Gastroesophageal sphincter (tissue), 4 donors: ENCODE results near the gene OST4. TPM values are rescaled to one million over a fixed set of nuclear protein-coding genes. Genes with fewer than 3 reads are reported as not detected.

ENCODE experiments used
- ATAC-seq: fragments of 150-250 bp; one replicate; pipeline ENCODE4 v1.9.1; 2016; ENCODE audit warnings: mild to moderate bottlenecking, moderate library complexity
- H3K27ac ChIP-seq, 4 donors: fragments of 200-600 bp; sonication (generic) in 3 of 4; 1 replicate in 3 of 4; 2 replicates in 1 of 4; pipeline ENCODE4 v1.5.1; 2016 to 2019
- H3K27me3 ChIP-seq: fragments of 200-600 bp; sonication (generic); one replicate; pipeline ENCODE4 v1.5.1; 2019
- H3K36me3 ChIP-seq, 2 donors: fragments of 200-600 bp; sonication (generic); one replicate each; pipeline ENCODE4 v1.5.1; 2019; ENCODE audit warnings: control low read depth in 1 of 2
- H3K4me1 ChIP-seq, 3 donors: fragments of 200-600 bp; sonication (generic); 1 replicate in 2 of 3; 2 replicates in 1 of 3; pipeline ENCODE4 v1.5.1; 2016 to 2019; ENCODE audit warnings: control low read depth in 2 of 3
- H3K4me3 ChIP-seq, 2 donors: fragments of 200-600 bp; sonication (generic); one replicate each; pipeline ENCODE4 v1.5.1; 2019; ENCODE audit warnings: mild to moderate bottlenecking in 1 of 2, moderate library complexity in 1 of 2
- H3K9me3 ChIP-seq, 3 donors: fragments of 200-600 bp; sonication (generic); one replicate each; pipeline ENCODE4 v1.5.1; 2017 to 2019; ENCODE audit warnings: control low read depth in 2 of 3
- CTCF ChIP-seq, 4 experiments: fragments of 200-600 bp in 2 of 4; fragments of 450-650 bp in 2 of 4; sonication (generic) in 1 of 4; IDR thresholded peaks; one replicate each; pipeline ENCODE4 v1.5.1; 2017 to 2019; ENCODE audit warnings: antibody characterized with exemption in 4 of 4, mild to moderate bottlenecking in 2 of 4, moderate library complexity in 2 of 4
- EP300 ChIP-seq: sonication (generic); formaldehyde crosslinking; IDR thresholded peaks from one replicate; pipeline ENCODE4 v1.6.1; 2017; ENCODE audit warnings: antibody characterized with exemption, mild to moderate bottlenecking
- POLR2A ChIP-seq, 2 donors: fragments of 450-650 bp; IDR thresholded peaks; one replicate each; pipeline ENCODE4 v1.6.1; 2017; ENCODE audit warnings: antibody characterized with exemption in 2 of 2, mild to moderate bottlenecking in 2 of 2, moderate library complexity in 1 of 2
- POLR2AphosphoS5 ChIP-seq: sonication (generic); formaldehyde crosslinking; IDR thresholded peaks from one replicate; pipeline ENCODE4 v1.6.1; 2017; ENCODE audit warnings: antibody characterized with exemption
- WGBS, 2 donors: methylation state at CpG; one replicate each; pipeline ENCODE4 v1.1.5; 2018; ENCODE audit warnings: low coverage in 1 of 2; 5-methylcytosine and 5-hydroxymethylcytosine counted together
- total RNA-seq, 4 donors: library from RNA; depleted of rRNA; stranded (reverse); fragments of >200 nt; gene quantifications; one replicate each; pipeline ENCODE4 v1.1.0, GENCODE V29; 2016

OST4 gene
- total RNA-seq, 4 donors from 2014 or later, result 201 to 353 (median 221) TPM

GRCh38 chr2:27042985-27043634 lies 28.3 kb downstream of the OST4 start:
- no peak for ATAC-seq
- TF ChIP-seq POLR2AphosphoS5 (no peak), POLR2A (IDR thresholded peaks at IDR 0.05) (no peak), EP300 (no peak), CTCF (IDR thresholded peaks at IDR 0.05) (no peak)
- WGBS, 2 donors, result 80 to 84% methylated on average over 3 to 7 of the region's 7 CpGs

DNA sequence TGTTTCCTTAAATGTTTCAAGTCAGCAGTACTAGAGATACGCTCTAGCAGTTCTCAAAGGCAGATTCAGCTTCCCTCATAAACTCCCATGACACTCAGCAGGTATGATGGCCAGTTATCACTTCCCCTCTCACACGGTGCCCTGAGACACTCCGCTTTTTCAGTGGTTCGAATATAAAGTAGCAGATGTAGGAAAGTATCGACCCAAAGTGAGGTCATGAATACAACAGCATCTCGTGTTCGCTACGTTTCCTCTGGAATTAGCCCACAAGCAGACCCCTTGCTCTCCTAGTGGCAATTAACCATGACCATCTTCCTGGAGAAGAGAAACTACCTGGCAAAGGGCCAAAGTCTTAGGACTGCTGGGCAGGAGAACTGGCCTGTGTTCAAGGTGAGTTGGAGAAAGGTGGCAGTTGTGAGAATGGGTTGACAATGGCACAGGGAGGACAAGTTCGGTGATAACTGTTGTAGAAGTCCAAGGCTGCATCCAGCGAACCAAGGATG lies 29.2 kb downstream of the OST4 start:
- no peak for ATAC-seq
- TF ChIP-seq POLR2AphosphoS5, result no peak
- no peak for TF ChIP-seq POLR2A (IDR thresholded peaks at IDR 0.05)
- TF ChIP-seq CTCF (IDR thresholded peaks at IDR 0.05), result no peak
- TF ChIP-seq EP300, result no peak
- Histone ChIP-seq H3K27me3 (no peaks in the 10 kb centered on the region), H3K36me3 (peaks cover 0 to 46% of the 10 kb centered on the region in 2 donors), H3K4me1 (peaks cover 0 to 10% (median 0%) of the 10 kb centered on the region in 3 donors), H3K4me3 (no peak overlapping the region), H3K27ac (peak overlapping the region in 2 of 4 donors; percentile 9 to 43), H3K9me3 (no peaks in the 10 kb centered on the region)
- WGBS, 2 donors, result 59 to 72% methylated on average over 7 to 10 of the region's 10 CpGs

More at GRCh38 chr2:27042985-27043634, 28.3 kb downstream of the OST4 start:
- Histone ChIP-seq H3K4me1 (peaks cover 0 to 10% (median 0%) of the 10 kb centered on the region in 3 donors), H3K27me3 (no peaks in the 10 kb centered on the region), H3K4me3 (no peak overlapping the region), H3K36me3 (peaks cover 0 to 37% of the 10 kb centered on the region in 2 donors), H3K9me3 (no peaks in the 10 kb centered on the region), H3K27ac (no peak overlapping the region)

DNA sequence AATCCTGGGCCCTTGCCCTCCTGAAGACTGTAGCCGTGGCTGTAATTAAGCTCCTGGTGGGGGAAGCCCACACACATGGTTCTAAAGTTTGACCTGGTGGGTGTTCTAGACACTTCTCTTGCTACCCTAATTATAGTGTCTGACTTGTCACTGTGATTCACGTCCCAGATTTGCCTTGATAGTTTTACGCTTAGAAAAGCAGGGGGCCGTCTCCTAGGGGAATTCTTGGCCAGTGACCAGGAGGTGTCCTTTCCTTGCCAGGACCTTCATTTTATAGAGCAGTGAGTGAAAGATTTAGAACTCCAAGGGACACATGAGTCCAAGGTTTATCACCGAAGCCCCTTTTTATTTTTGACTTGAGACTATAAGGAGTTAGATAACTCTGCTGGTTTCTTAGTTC lies 29.7 kb downstream of the OST4 start:
- Histone ChIP-seq H3K4me1 (peaks cover 0 to 10% (median 0%) of the 10 kb centered on the region in 3 donors), H3K9me3 (no peaks in the 10 kb centered on the region), H3K27ac (peak overlapping the region in 2 of 4 donors; percentile 9 to 43), H3K36me3 (peaks cover 0 to 51% of the 10 kb centered on the region in 2 donors), H3K27me3 (no peaks in the 10 kb centered on the region), H3K4me3 (no peak overlapping the region)
- 16 to 23% methylated on average over 2 to 3 of the region's 5 CpGs for WGBS, 2 donors
- no peak for ATAC-seq
- TF ChIP-seq POLR2A (IDR thresholded peaks at IDR 0.05) (no peak), EP300 (no peak), CTCF (IDR thresholded peaks at IDR 0.05) (no peak), POLR2AphosphoS5 (no peak)

DNA sequence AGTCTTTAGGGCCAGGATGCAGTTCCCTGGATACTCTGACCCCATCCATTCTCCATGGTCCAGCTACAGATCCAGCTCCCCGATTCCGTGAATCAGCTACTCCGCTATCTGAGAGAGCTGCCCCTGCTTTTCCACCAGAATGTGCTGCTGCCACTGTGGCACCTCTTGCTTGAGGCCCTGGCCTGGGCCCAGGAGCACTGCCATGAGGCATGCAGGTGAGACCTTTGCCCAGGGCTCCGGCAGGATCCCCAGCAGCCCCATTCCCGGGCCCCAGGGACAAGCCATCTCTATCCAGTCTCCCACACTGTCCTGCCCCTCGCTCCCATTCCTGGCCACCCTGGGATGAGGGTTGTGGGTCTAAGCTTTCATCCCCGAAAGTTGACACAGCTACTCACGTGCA lies 31.2 kb downstream of the OST4 start:
- TF ChIP-seq POLR2A (IDR thresholded peaks at IDR 0.05), result no peak
- TF ChIP-seq EP300, result no peak
- TF ChIP-seq POLR2AphosphoS5, result no peak
- no peak for TF ChIP-seq CTCF (IDR thresholded peaks at IDR 0.05)
- Histone ChIP-seq H3K36me3 (peaks cover 0 to 66% of the 10 kb centered on the region in 2 donors), H3K27me3 (no peaks in the 10 kb centered on the region), H3K4me1 (peaks cover 0 to 14% (median 0%) of the 10 kb centered on the region in 3 donors), H3K4me3 (no peak overlapping the region), H3K9me3 (no peaks in the 10 kb centered on the region), H3K27ac (no peak overlapping the region)
- no peak for ATAC-seq
- WGBS, 2 donors, result 95 to 100% methylated on average over 1 to 4 of the region's 8 CpGs

DNA sequence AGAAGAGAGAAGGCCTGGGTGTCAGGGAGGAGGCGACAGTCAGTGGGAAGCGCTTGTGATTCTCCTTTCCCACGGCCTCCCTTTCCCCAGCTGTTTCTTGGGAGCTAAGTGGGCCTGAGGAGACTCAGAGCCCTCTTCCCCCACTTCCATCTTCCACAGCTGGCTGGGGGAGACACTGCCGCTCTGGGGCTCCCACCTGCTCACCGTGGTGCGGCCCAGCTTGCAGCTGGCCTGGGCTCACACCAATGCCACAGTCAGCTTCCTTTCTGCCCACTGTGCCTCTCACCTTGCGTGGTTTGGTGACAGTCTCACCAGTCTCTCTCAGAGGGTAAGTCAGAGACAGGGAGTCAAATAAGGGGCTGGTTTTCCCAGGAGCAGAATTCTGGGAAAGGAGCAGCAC lies 31.6 kb downstream of the OST4 start:
- H3K36me3 ChIP-seq, result peaks cover 0 to 70% of the 10 kb centered on the region in 2 donors
- H3K27me3 ChIP-seq, result no peaks in the 10 kb centered on the region
- 100% methylated on average over 1 of the region's 7 CpGs; no CpG with 5 or more reads in 1 of the 2 donors for WGBS, 2 donors
- no peak overlapping the region for H3K4me3 ChIP-seq
- no peak for ATAC-seq
- H3K27ac ChIP-seq, result no peak overlapping the region
- H3K9me3 ChIP-seq, result no peaks in the 10 kb centered on the region
- peaks cover 0 to 18% (median 0%) of the 10 kb centered on the region in 3 donors for H3K4me1 ChIP-seq
- TF ChIP-seq CTCF (IDR thresholded peaks at IDR 0.05) (no peak), EP300 (no peak), POLR2A (IDR thresholded peaks at IDR 0.05) (no peak), POLR2AphosphoS5 (no peak)
